ENCODE measurements around the gene CES1.

The CES1 gene

DNA sequence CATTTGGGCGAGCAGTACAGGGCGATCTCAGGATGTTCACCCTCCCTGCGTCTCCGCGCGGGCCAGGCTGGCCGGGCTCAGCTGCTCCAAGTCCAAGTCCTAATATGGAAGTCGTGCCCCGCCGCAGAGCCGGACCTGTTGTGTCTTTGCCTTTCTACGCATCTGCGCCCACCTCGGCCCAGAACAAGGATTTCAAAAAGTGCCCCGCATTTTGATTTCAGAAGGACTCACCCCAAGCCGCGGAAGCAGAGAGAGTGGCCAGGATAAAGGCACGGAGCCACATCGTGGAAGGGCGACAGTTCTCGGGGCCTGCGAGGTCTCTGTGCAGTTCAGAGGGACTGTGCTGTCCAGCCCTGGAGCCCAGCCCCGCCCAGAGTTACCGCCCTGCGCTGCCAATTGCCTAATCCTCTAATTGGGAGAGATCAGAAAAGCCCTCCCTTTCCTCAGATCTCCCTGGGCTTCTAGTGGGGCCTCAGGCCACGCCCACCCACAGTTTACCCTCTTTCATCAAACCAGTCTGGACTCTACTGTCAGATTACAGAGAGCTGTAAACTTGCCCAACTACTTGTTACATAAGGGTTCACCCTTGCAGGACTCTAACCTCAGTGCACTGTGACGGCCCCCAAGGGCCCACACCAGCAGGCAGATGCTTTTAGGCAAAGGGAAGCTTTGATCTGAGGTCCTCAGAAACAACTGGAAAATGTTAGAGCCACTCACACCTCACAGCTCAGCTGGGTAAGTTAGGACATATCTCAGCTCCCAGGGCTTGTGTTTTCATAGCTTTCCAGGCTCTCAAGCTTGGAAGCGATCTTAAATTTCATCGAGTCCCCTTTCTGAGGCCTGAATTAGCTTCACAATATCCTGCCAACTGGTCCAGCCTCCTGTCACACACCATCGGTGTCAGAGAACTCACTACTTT lies at the start of gene CES1:
Gene CES1 (minus strand): TSS at position 324 of the 919 bp plus-strand sequence. CDS start 41 bp downstream, at position 283.
- no peak for DNase-seq (ENCODE audit: low read depth)
- TF ChIP-seq CTCF (IDR thresholded peaks at IDR 0.05; ENCODE audit: insufficient read depth, low read depth, low read length, missing control alignments): no peak
- H3K4me3 ChIP-seq (ENCODE audit: low read depth, low read length): no peak within 1 kb of the TSS

DNA sequence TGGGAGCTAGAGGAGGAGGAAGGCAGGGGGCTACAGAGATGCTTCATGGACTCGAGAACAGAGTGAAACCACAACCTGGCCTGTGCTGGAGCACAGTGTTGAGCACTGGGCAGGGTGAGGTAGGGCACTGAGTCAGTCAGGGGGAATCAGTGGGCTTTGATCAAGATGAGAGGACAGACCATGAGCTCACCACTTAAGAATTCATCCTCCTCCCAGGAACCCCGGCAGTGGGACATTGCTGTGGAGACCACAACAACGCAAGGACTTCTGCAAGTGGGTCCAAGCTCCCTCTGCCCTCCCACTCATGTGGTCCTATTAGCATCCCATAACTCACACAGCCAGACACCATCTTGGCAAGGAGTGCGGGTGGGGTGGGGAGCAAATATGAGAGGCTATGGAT lies 44.0 kb upstream of the CES1 start:
- DNase-seq (ENCODE audit: low read depth): no peak
- TF ChIP-seq CTCF (IDR thresholded peaks at IDR 0.05; ENCODE audit: insufficient read depth, low read depth, low read length, missing control alignments): no peak
- H3K4me3 ChIP-seq (ENCODE audit: low read depth, low read length): no peak overlapping the region

DNA sequence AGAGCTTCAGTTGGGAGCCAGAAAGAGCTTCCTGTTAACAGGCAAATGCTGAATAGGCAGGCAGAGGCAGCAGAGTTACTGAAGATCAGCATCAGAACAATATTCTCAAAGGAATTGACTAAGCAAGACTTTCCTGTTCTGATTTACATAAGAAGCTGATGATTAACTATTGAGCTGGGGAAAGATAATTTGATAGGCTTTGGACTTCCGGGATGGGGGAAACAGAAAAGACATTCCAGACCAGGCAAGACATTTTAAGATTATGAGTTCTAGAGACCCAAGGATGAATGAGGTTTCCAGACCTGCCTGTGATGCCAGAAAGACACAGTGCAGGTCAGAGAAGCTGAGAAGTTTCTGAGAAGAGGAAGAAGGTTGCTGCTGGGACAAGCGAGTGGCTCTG lies 42.4 kb upstream of the CES1 start, which contains the start of gene CES5A:
Gene CES5A (minus strand): TSS at position 101 of the 400 bp plus-strand sequence. CDS start 152 bp downstream, outside the sequence.
- DNase-seq (ENCODE audit: low read depth): no peak

DNA sequence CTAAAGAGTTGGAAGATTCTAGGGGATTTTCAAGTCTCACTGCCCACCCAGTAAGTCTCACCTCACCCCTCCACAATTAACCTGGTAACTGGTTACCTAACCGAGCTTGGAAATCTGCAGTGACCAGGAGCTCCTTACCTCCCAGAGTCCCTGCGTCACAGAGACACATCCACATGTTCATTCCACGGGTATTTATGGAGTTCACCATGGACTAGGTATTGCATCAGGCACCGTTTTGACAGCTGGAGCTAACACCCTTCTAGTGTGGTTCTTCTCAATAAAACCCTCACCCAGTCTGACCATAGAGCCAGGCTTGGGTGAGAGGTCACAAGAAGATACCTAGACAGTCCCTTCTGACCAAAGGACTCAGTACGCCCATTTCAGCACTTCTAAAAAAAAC lies 40.2 kb upstream of the CES1 start:
- H3K4me3 ChIP-seq (ENCODE audit: low read depth, low read length): no peak overlapping the region
- no peak for DNase-seq (ENCODE audit: low read depth)
- no peak for TF ChIP-seq CTCF (IDR thresholded peaks at IDR 0.05; ENCODE audit: insufficient read depth, low read depth, low read length, missing control alignments)

More for the DNA sequence above, 42.4 kb upstream of the CES1 start, which contains the start of gene CES5A:
- H3K4me3 ChIP-seq (ENCODE audit: low read depth, low read length): no peak within 1 kb of the TSS
- TF ChIP-seq CTCF (IDR thresholded peaks at IDR 0.05; ENCODE audit: insufficient read depth, low read depth, low read length, missing control alignments): no peak

GRCh38 chr16:55872130-55872529 lies 39.2 kb upstream of the CES1 start:
- no peak for DNase-seq (ENCODE audit: low read depth)
- no peak for TF ChIP-seq CTCF (IDR thresholded peaks at IDR 0.05; ENCODE audit: insufficient read depth, low read depth, low read length, missing control alignments)
- H3K4me3 ChIP-seq (ENCODE audit: low read depth, low read length): no peak overlapping the region

DNA sequence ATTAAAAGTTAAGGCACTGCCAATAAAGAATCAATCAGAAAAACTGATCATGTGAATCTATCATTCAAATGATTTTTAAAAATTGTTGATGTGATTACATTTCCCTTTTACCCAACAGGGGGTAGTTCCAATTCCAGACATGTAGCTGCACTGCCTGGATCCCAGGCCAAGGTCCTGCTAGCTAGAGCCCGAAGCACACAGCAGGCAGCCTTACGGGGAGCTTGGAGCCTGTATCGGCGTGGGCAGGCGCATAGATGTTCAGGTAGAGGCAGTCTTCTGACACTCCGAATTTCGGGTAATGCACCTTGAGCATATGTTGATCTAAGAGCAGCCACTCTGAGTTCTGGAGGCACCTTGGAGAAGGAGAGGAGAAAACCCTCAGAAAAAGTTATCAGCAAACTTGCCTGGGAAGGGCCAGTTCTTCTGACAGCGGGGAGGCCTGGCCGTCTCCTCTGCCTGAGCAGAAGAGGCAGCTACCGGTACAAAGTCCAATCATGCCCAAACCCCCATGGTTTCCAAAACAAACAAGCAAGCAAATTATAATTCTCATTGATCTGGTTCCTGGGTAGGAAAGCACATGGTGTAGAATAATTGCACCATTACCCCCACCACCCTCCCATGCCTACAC lies 38.6 kb upstream of the CES1 start:
- no peak for TF ChIP-seq CTCF (IDR thresholded peaks at IDR 0.05; ENCODE audit: insufficient read depth, low read depth, low read length, missing control alignments)
- no peak overlapping the region for H3K4me3 ChIP-seq (ENCODE audit: low read depth, low read length)
- no peak for DNase-seq (ENCODE audit: low read depth)
